Retina (tissue), 1 donor: ENCODE data around the gene KCTD16.

Experiments
- DNase-seq: peaks from one replicate; pipeline ENCODE4 v3.0.0-alpha.2; 2016

Gene KCTD16

DNA sequence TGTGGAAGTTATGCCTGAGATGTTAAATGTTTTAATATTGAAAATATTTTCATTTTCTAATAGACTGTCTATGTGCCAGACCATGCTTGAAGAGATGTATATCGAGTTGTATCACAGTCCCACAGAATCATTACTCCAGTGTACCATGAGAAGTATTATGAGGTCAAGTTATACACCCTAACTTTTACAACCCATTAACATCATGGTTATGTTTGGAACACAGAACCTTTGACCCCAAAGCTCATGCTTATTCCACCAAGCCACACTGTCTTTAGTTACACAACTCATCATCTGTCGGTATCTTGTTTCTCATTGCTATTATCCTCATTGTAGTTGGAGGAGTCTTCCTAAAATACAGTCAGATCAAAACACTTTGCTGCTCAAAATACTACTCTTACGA is 248.0 kb downstream of the KCTD16 start:
- no peak for DNase-seq

DNA sequence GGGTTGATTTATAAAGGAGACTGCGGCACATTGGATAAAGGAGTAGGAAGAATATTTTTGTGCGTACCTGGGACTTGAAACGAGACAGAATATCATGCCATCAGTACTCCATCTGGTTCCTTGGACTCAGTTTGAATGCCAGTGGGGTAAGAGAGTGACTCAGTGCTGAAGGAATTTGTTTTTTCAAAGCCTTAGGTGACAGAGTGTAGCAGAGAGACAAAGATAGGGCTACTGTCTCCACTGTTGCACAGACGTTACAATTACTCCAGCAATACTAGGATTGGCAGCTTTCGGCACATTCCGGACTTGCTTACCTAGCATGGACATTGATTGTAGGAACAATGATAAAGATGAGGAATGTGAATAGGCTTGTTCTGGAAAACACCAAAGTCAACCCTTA is 250.7 kb downstream of the KCTD16 start:
- no peak for DNase-seq

DNA sequence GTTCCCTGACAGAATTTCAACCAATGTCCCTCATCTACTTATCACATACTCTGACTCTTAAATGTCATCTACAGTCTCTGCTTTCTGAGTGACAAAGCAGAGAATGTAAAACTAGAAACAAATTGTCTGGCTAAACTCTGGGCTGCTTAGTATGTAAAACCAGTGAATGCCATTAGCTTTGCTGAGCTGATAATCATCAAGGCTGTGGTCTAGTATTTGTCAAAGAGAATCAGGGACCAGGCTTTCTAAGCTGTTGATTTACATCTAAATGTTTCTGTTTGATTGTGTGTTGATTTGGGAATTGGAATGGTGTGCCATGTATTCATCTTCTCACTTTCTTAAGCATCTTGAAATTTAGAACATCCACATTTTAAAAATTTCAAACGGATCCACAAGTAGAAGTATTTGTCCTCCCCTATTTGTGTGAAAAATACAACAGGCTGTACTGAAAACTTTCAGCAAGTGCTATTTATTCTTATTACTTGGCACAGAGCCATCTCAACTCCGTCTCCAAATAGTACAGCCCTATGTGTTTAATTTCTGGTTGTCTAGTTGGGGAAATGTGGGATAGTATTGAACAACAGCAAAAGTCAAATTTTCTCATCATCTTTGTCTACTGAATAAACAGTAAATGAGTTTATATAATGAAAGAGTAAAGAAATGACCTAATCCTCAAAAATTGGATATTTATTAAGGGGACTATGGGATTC is 251.5 kb downstream of the KCTD16 start:
- DNase-seq = no peak

DNA sequence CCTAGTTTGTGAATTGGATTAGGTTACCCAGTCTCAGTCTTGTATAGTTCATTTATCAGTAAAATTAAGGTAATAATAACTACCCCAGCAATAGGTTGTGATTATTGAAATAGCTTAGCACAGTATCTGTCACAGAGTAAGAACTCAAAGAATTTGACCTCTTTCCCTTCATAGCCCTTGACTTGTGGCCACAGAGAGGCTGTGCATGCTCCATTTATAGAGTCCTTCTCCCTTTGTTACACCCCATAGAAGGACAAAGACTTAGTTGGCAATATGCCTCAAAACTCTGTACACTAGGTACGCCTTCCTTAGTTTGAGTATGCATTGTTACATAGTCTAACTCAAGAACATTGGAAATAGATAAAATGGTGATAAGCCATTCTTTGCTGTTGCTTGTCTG is 257.2 kb downstream of the KCTD16 start:
- no peak for DNase-seq

DNA sequence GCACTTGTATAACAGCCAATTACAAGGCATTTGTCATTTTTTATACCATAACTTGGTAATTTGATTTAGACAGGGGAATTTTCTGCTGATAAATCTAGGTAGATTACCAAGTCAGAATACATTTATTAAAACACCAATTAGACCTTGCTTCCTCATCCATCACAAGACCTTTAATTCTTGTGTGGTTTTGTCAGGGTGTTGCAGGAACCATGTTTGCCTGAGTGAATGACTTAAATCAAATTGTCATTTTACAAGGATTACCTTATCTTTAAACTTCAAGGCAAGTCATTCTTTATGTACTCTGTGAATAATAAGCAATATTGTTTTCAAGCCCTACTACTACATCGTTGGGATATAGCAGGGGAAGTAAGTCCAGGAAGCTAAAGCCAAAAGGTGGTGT is 257.7 kb downstream of the KCTD16 start:
- no peak for DNase-seq

DNA sequence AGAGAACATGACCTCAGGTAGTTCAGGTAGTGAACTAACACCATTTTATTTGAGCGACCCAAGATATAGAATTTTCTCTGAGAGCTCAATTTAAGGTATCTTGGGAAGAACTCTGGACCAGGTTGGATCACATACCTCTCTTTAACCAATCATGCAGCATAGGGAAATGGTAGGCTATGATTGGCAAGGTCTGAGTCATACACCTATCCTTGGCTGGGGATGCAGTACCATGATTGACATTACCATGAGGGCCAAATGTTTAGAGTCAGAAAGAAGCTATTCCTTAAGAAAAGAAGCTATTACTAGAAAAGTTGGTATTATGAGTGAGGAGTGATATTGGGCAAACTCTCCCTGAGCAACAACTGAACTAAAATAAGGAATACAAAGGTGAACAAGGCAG is 258.7 kb downstream of the KCTD16 start:
- DNase-seq = no peak

DNA sequence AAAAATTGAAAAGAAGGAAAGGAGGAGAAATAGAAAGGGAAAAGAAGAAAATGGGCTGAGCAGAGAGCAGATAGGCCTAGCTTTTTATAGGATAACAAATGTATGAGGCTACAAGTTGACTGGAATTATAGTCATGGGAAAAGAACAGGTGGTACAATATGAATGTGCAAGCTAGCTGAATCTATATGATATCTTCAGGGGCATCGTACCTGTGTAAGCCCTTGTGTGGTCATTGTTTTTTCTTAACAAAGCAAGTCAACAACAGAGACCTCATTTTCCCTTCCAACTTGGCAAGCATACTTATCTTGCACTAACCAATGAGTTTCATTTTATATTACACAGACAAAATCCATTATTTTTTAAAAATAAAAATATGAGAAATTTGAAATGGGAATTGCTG is 259.2 kb downstream of the KCTD16 start:
- DNase-seq = no peak

DNA sequence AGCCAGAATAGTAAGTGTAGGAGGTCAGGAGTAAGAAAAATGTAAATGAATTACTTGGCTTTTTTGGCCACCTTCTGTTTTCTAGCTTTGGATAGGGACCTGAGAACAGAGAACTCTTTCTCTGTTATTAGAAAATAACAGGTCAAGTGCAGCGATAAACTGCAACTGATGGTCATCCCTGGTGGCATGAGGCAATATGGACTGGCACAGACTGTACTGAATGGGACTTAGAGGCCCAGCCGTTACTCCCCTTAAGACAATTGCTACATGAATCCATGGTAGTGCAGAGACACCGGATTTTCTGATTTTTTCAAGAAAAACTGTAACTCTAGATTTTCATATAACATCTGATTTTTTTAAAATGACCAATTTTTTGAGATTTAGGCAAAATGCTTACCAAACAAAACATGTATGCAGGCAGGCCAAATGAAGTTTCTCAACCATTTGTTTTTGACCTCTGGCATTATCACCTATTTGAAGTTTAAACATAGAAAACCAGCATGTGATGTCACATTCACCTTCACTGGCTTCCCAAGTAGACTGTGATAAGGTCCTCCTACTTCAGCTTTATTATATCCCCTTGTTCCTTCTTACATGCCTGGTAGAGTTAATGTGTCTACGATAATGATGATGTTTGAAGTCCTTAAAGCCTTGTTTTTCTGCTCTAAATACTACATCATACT is 262.6 kb downstream of the KCTD16 start:
- DNase-seq = no peak

DNA sequence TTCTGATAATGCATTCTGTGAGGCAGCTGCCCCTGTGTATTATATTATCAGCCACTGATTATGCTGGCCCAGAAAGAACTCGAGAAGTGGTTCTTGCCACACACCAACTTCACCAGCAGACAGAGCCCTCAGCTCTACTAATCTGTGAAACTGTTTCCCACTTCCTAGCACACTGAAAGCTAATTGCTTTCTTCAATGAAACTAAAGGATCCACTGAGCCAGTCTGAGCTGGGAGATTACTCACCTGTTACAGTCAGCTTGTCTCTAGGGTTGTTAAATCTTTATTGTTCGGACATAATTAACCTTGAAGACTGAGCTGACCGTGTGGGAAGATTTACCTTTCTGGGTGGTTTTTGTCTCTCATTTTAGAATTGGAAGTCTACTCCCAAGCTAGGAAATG is 263.2 kb downstream of the KCTD16 start:
- DNase-seq = no peak

DNA sequence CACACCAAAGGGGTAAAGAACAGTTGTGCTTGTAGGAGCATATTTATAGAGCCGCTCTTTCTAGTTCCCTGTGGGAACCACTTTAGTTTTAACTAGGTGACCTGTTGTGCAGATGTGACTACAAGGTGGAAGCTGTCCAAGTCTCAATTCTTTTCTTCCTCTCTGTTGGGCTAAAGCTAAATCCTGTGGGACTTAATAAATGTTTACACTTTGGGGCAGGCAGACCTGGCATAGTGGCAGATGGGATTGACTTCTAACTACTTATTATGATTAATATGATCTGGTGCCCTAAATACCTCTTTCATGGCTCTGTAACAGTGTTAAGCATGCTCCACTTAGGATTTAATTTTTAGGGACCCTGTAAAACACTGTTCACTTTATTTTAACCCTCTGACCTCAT is 265.3 kb downstream of the KCTD16 start:
- DNase-seq = peak; percentile 36

DNA sequence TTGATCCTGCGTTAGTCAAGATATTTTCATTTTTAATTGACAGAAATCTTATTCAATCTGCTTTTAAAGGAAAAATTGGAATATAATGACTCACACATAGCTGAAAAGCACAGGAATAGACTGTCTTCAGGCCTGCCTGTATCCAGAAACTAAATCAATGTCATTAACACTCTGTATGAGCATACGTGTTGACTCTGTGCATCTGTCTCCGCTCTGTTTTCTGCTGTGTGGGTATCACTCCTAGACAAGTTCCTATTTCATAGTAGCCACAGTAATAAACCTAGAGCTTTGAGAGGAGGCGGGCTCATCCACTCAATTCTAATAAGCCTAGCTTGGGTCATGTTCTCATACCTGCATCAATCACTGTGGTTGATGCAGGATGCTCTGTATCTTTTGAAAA is 267.6 kb downstream of the KCTD16 start:
- DNase-seq = no peak

DNA sequence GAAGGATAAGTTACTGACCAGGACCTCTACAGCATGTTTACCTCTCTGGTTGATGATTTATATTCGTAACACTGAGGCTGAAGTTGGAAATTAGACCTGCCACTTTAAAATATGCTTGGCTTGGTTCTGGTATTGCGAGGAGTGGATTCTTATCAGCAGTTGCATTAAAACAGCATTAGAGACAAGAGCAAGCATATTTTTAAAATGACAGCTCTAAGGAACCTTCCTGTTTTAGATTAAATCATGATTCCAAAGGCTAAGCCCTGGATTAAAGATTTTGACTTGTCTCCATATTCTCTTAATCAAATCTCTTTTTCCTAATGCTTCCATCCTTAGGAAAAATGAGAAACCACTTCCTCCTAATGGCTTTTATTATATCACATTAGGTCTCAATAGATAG is 277.8 kb downstream of the KCTD16 start:
- no peak for DNase-seq

DNA sequence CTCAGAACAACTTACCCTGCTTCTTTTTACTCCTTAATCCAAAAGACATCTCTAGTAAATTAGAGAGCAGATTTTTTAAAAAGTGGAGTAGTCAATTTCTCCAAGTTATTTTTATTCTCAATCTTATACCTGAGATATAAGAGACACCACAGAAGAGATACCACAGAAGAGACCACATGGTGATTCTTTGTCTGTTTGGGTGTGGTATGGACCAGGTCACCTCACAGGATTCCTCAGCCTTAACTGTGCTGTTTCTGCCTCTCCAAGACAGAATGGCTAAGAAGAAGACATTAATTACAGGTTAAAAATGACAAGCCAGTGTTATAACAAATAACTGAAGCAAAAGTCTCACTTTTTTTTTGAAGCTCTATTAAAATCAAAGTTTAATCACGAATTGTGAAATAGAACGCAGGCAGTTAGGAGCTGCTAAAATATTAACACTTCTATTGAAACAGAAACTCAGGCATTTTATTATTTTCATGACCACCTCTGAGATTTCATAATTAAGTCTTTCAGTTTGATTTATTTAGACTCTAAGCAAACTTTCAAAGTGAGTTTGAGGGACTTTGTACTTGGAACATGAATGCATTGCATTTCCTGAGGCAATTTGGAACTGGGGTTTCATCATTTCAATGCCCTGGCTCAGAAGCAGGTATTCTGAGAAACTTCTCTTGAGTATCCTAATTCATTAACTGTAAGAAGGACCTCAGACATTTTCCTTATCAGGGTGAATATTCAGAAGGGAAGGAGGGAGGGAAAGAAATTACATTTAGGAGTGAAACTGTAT is 280.7 kb downstream of the KCTD16 start:
- DNase-seq = no peak

DNA sequence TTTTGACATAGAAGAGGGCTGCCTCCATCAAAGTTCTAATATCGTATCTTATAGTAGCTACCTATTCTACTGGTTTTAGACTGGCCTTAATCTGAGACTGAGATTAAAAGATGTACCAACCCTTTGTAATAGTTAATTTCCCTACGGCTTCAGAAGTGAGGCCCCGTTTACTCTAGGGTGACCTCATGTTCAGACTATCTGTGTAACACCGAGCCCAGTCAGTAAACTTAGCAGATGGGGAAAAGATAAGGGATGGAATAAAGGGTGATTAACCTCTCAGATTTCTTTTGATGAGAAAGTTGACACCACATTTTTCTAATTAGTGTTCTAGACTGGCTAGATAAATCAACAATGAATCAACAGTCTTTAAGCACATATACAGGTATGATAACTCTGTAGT is 283.1 kb downstream of the KCTD16 start:
- DNase-seq = no peak

DNA sequence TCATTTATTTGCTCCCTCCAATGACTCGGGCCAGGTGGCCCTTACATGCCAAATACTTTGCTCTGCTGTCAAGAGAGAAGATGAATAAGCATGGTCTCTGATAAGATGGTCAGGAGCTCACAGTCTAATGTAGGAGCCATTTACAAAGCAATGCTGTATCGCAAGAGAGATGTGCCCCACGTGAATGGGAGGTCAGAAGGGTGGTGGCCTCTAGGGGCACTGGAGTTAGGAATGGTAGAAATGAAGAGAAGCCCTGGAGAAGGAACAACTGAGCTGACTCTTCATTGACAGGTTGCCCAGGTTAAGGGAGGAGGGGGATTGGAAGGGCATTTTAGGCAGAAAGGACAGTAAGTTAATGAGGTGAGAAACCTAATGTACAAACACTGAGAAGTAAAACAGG is 286.5 kb downstream of the KCTD16 start:
- no peak for DNase-seq

DNA sequence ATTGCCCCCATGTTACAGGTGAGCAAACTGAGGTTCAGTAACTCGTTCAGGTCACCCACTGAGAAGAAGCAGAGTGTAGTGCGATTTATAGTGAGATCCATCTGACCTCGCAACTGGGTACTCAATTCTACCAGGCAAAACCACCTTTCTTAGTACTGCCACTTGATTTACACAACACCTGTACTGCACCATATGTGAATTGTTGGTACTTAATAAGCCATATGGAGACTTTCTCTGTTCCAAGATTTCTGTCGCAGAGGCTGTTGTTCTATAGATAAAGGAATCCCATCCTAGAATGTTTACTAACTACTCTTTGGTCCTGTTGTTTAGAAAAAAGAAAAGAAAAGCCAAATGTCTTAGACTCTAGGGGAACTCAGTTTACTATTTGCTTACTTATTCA is 287.5 kb downstream of the KCTD16 start:
- DNase-seq = no peak

DNA sequence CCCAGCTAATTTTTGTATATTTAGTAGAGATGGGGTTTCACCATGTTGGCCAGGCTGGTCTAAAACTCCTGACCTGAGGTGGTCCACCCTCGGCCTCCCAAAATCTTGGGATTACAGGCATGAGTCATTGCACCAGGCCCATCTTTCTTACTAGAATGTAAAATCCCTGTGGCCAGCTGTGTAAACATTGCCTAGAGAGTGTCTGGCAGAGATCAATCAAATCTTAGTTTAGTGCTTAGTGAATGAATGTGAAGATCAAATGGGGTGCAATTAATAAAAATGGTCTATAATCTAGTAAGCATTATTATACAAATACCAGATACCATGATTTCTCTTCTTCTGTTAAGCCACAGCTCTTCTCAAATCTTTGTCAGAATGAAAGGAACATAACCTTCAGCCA is 289.9 kb downstream of the KCTD16 start:
- DNase-seq = no peak

DNA sequence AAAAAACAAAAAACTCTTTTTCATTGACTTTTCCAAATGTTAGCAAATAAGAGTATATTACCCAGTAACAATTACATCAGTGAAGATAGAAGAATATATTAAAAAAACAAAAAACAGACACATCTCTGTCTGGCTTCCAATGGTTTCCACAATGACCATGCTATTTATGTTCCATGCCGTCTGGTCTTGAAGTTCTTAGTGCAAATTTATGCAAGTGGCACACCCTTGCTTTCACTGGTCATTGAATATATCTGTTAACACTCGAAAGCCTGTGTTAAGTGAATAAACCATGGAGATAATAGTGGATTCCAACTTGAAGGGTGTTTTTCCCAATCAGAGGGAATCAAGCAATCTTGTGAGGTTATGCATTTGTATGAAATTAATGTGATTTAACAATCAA is 291.9 kb downstream of the KCTD16 start:
- no peak for DNase-seq

DNA sequence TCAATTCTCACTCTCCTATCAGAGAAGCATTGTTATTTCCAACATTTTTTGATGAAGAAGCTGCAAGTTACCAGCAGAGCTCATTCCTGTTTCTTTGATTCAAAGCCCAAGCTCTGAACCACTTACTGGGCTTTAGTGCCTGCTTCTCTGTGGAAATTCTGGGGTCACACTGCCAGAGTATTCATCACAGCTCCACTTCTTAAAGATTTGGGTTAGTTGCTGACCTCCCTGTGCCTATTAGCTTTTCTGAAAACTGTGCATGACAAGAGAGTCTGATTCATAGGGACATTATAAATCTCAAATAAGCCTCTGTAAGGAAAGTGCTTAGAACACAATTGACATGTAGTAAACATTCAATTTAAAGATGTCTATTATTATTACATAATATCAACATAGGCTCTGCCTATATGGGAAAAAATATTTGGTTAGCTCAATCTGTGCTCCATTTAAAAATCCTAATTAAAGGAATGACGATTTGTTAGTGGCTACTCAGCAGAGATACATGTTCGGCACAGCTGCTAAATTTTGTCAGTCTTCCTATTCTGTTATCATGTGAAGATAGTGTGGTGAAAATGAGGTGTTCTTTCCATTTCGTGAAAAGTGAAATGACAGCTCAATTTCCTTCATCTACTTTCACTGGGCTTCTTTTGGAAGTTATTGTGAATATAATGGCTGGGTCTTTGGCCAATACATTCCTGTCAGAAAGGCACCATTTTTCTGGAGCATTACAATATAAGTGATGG is 293.0 kb downstream of the KCTD16 start:
- no peak for DNase-seq

DNA sequence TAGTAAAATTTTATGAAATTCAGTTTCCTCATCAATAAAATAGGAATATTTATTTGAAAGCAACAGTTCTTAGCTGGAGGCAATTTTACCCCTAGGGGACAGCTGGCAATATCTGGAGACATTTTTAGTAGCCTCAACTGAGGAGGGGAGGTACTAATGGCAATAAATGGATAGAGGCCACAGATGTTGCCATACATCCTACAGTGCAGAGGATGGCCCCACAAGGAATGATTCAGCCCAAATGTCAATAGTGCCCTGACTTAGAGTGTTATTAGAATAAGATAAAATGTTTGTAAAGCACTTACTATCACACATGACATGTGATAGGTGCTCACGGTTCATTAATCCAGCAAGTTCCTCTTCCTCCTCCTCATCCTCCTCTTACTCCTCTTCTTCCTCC is 293.6 kb downstream of the KCTD16 start:
- DNase-seq = no peak

DNA sequence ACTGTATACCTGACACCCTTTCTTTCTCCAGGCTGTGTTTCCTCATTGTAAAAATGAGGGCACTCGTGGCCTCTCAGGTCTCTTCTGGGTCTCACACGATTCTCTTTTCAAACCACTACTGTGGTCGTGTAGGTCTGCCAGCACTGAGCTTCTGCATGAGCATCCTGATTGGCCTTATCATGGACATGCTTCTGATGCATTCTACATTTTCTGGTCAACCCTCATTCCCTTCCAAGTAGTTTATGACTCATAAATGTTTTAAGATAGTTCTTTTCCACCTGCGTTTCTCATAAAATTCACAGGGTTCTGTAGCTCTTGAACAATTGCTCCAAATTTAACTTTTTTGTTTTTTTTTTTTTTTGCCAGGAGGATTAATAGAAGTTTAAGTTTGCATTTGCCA is 294.8 kb downstream of the KCTD16 start:
- no peak for DNase-seq

DNA sequence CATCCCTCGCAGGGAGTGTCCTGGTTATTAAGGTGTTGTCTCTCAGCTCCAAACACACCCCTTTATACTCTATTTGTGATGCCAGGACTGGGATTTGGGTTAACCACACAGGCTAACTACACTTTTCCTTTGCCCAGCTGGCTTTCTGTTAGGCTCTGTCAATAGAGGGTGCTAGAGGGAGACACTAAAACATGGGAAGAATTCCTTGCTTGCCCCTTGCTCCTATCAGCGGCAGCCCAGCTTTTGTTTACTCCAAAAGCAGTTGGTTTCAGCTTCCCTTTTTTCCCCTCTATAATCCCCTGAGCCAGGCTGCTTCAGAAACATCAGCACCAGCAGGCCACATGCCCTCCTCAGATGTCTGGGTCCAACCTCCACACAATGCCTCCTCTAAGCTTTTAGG is 297.1 kb downstream of the KCTD16 start:
- peak; percentile 57 for DNase-seq

DNA sequence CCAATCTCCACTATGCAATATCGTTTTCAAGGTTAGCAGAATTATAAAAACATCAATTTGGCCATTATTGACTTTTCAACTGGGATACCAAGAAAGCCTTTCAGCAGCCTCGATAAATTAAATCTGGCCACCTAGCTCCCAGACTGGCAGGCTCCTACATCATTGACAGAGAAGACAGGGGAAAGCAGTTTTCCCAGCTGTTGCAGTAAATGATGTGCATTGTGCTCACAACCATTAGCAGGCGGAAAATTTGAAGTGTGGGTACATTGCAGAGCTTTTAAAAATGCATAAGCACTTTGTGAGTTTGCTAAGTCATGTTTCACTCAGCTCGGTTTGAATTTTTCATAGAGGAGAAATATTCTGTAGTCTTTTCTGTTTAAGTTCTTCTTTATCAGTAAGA is 297.9 kb downstream of the KCTD16 start:
- DNase-seq = peak; percentile 56
